Keratinocyte (primary cell): ENCODE results near the gene CDC42BPG. TPM values are rescaled to one million over a fixed set of nuclear protein-coding genes. Genes with fewer than 3 reads are reported as not detected.

Experiments
- DNase-seq: peaks from one replicate; pipeline ENCODE4 v3.0.0-alpha.2; 2011; ENCODE audit warnings: low read depth, missing footprints, low spot score
- FAIRE-seq: peaks from 2 replicates; lab custom pipeline; 2011; peaks lifted over from hg19 to GRCh38; lab: Jason Lieb, UNC
- H2AFZ ChIP-seq: 2 replicates; pipeline ENCODE4 v1.6.0; 2012; ENCODE audit warnings: low read length, control low read depth, inconsistent platforms; ENCODE audit not compliant: control insufficient read depth
- H3K27ac ChIP-seq: 2 replicates; pipeline ENCODE4 v1.5.1; 2011; ENCODE audit warnings: low read length; ENCODE audit not compliant: control insufficient read depth, insufficient read depth
- H3K27me3 ChIP-seq: 3 replicates; pipeline ENCODE4 v1.6.0; 2011; ENCODE audit warnings: low read length; ENCODE audit not compliant: control insufficient read depth, insufficient read depth; ENCODE audit errors: extremely low read depth
- H3K36me3 ChIP-seq, 2 experiments: 2 replicates in 1 of 2; 3 replicates in 1 of 2; pipeline ENCODE4 v1.5.1; 2011; ENCODE audit warnings: low read length in 2 of 2, mild to moderate bottlenecking in 1 of 2; ENCODE audit not compliant: control insufficient read depth in 2 of 2, insufficient read depth in 2 of 2; ENCODE audit errors: extremely low read depth in 1 of 2
- H3K4me1 ChIP-seq: 3 replicates; pipeline ENCODE4 v1.5.1; 2011; ENCODE audit warnings: low read length; ENCODE audit not compliant: control insufficient read depth, insufficient read depth; ENCODE audit errors: extremely low read depth
- H3K4me2 ChIP-seq: 3 replicates; pipeline ENCODE4 v1.6.0; 2011; ENCODE audit warnings: low read depth, low read length; ENCODE audit not compliant: control insufficient read depth, insufficient read depth; ENCODE audit errors: extremely low read depth
- H3K4me3 ChIP-seq, 3 experiments: fragments of 200-600 bp in 1 of 3; sonication (generic) in 1 of 3; 2 replicates in 2 of 3; 3 replicates in 1 of 3; pipeline ENCODE4 v1.5.1; 2011 to 2016; ENCODE audit warnings: low read length in 3 of 3, mild to moderate bottlenecking in 3 of 3, control low read depth in 2 of 3, inconsistent platforms in 1 of 3, low read depth in 1 of 3, mixed read lengths in 1 of 3, mixed run types in 1 of 3, moderate library complexity in 1 of 3; ENCODE audit not compliant: control insufficient read depth in 2 of 3, insufficient read depth in 2 of 3; ENCODE audit errors: extremely low read depth in 1 of 3
- H3K79me2 ChIP-seq: 2 replicates; pipeline ENCODE4 v1.6.0; 2012; ENCODE audit warnings: low read length; ENCODE audit not compliant: control insufficient read depth, insufficient read depth
- H3K9ac ChIP-seq: 3 replicates; pipeline ENCODE4 v1.6.0; 2011; ENCODE audit warnings: low read length; ENCODE audit not compliant: control insufficient read depth, insufficient read depth; ENCODE audit errors: extremely low read depth
- H3K9me1 ChIP-seq: 3 replicates; pipeline ENCODE4 v1.6.0; 2011; ENCODE audit warnings: low read length; ENCODE audit not compliant: control insufficient read depth, insufficient read depth; ENCODE audit errors: extremely low read depth
- H3K9me3 ChIP-seq: 2 replicates; pipeline ENCODE4 v1.5.1; 2012; ENCODE audit warnings: low read depth, low read length; ENCODE audit not compliant: control insufficient read depth
- H4K20me1 ChIP-seq: 3 replicates; pipeline ENCODE4 v1.6.0; 2011; ENCODE audit warnings: low read length; ENCODE audit not compliant: control insufficient read depth, insufficient read depth; ENCODE audit errors: extremely low read depth
- CTCF ChIP-seq, 3 experiments: IDR thresholded peaks in 1 of 3; conservative IDR thresholded peaks in 1 of 3; optimal IDR thresholded peaks in 1 of 3; 2 replicates in 2 of 3; 3 replicates in 1 of 3; pipeline versions ENCODE3 to v1.5.1; 2011; ENCODE audit warnings: low read length in 3 of 3, mild to moderate bottlenecking in 3 of 3, moderate library complexity in 2 of 3, control low read depth in 1 of 3, inconsistent platforms in 1 of 3; ENCODE audit not compliant: insufficient read depth in 2 of 3; ENCODE audit errors: extremely low read depth in 1 of 3
- EZH2 ChIP-seq: IDR thresholded peaks from one replicate; pipeline ENCODE4 v1.6.1; 2012; ENCODE audit warnings: inconsistent platforms, mild to moderate bottlenecking, low read length, moderate library complexity
- dilution Hi-C: fragments of 300-500 bp; cut with MboI; formaldehyde crosslinking; loops from one replicate; pipeline ENCODE4 v1.7.0; 2020; ENCODE audit warnings: low sequenced_read_pairs; ENCODE audit not compliant: extremely low pct_ligation_motif_present
- polyA plus RNA-seq, 5 experiments: library from polyadenylated mRNA; depleted of rRNA in 3 of 5; stranded (reverse) in 3 of 5; stranded (forward) in 1 of 5; unstranded in 1 of 5; fragments of >200 nt; gene quantifications; 1 replicate in 1 of 5; 2 replicates in 3 of 5; 3 replicates in 1 of 5; pipeline versions ENCODE4 v1.2.1 to v1.2.3, GENCODE V29; 2011 to 2012; ENCODE audit warnings: missing spikeins in 2 of 5, low read depth in 1 of 5, low replicate concordance in 1 of 5

CDC42BPG gene
- polyA plus RNA-seq, 1 donor (not counting 4 experiments of a cell fraction or from before 2014, with no cell fraction given): 2.5 TPM

GRCh38 chr11:64803846-64804345 is 40.6 kb downstream of the CDC42BPG start:
- no peaks in the 10 kb centered on the region for H3K27me3 ChIP-seq
- no peaks in the 10 kb centered on the region for H4K20me1 ChIP-seq
- H3K9ac ChIP-seq: peak overlapping the region; percentile 83
- peaks cover 4% of the 10 kb centered on the region for H3K79me2 ChIP-seq
- no peaks in the 10 kb centered on the region for H3K9me1 ChIP-seq
- no peak for DNase-seq
- dilution Hi-C loops: no loop called here
- H3K4me1 ChIP-seq: peaks cover 14% of the 10 kb centered on the region
- TF ChIP-seq EZH2: no peak
- no peak for TF ChIP-seq CTCF (optimal IDR thresholded peaks at IDR 0.05 in 1 of 3, IDR thresholded peaks at IDR 0.05 in 1 of 3, conservative IDR thresholded peaks at IDR 0.05 in 1 of 3; ENCODE audit: extremely low read depth in 1 of 3, insufficient read depth in 2 of 3, low read length in 3 of 3)
- no peaks in the 10 kb centered on the region for H3K9me3 ChIP-seq
- no peak for FAIRE-seq
- H2AFZ ChIP-seq: peak overlapping the region; percentile 66
- H3K36me3 ChIP-seq: peaks cover 16 to 28% of the 10 kb centered on the region in 2 experiments
- peak overlapping the region; percentile 90 for H3K27ac ChIP-seq
- peak overlapping the region; percentile 97 for H3K4me2 ChIP-seq
- H3K4me3 ChIP-seq: peak overlapping the region; percentile 50 to 97 (median 89)

GRCh38 chr11:64803158-64803845 is 41.2 kb downstream of the CDC42BPG start, which contains the start of gene MAP4K2:
Gene MAP4K2, minus strand, starts transcription at chr11:64803214. Its CDS starts 65 bp downstream, at chr11:64803149.
- no peaks in the 10 kb centered on the region for H3K9me1 ChIP-seq
- peak within 1 kb of the TSS; percentile 83 for H3K9ac ChIP-seq
- H3K79me2 ChIP-seq: peaks cover 4% of the 10 kb centered on the region
- H3K27me3 ChIP-seq: no peaks in the 10 kb centered on the region
- H3K36me3 ChIP-seq: peaks cover 15 to 28% of the 10 kb centered on the region in 2 experiments
- dilution Hi-C loops: no loop called here
- FAIRE-seq (peak; percentile 74), DNase-seq (peak; percentile 15)
- peak within 1 kb of the TSS; percentile 97 for H3K4me2 ChIP-seq
- peak within 1 kb of the TSS; percentile 66 for H2AFZ ChIP-seq
- H4K20me1 ChIP-seq: no peaks in the 10 kb centered on the region
- peak within 1 kb of the TSS; percentile 90 for H3K27ac ChIP-seq
- peak within 1 kb of the TSS; percentile 50 to 97 (median 89) for H3K4me3 ChIP-seq
- H3K9me3 ChIP-seq: no peaks in the 10 kb centered on the region
- H3K4me1 ChIP-seq: peaks cover 14% of the 10 kb centered on the region
- TF ChIP-seq CTCF (optimal IDR thresholded peaks at IDR 0.05 in 1 of 3, IDR thresholded peaks at IDR 0.05 in 1 of 3, conservative IDR thresholded peaks at IDR 0.05 in 1 of 3; ENCODE audit: extremely low read depth in 1 of 3, insufficient read depth in 2 of 3, low read length in 3 of 3) (peak in 2 of 3 experiments; percentile 18 to 51), EZH2 (no peak)
